GM12878 (cell line): ENCODE measurements around the gene NPVF. TPM values are rescaled to one million over a fixed set of nuclear protein-coding genes. Genes with fewer than 3 reads are reported as not detected.

ENCODE experiments used
- ATAC-seq: fragments of 200-7000 bp; cut with Tn5 transposase; 3 replicates; pipeline ENCODE4 v1.9.1; 2020; ENCODE audit warnings: mild to moderate bottlenecking, moderate library complexity
- BruUV-seq: library from RNA; stranded (reverse); fragments of 400-500 nt; replicated peaks from 2 replicates; lab custom pipeline; 2021; lab: Mats Ljungman, UMichigan
- CTCF ChIA-PET: fragments of 300-600 bp; sonication (Branson Sonifier 250); formaldehyde crosslinking; extraction: SDS; loops from one replicate; lab custom pipeline; 2021; ENCODE audit warnings: inconsistent platforms; lab: Yijun Ruan, JAX
- POLR2A ChIA-PET: fragments of 350-600 bp; formaldehyde crosslinking; extraction: SDS; loops from one replicate; lab custom pipeline; 2021; ENCODE audit warnings: inconsistent platforms; lab: Charles Lee
- RAD21 ChIA-PET: fragments of 300-600 bp; sonication (Branson Sonifier 250); formaldehyde crosslinking; loops from one replicate; lab custom pipeline; 2023; ENCODE audit warnings: antibody characterized with exemption; ENCODE audit not compliant: unreplicated experiment; lab: Charles Lee
- SMC1A ChIA-PET: fragments of 300-600 bp; sonication (Branson Sonifier 250); formaldehyde crosslinking; loops from one replicate; lab custom pipeline; 2023; ENCODE audit not compliant: unreplicated experiment, uncharacterized antibody; lab: Charles Lee
- DNase-seq: peaks from one replicate; pipeline ENCODE4 v3.0.0-alpha.2; 2011; ENCODE audit warnings: low read depth, low spot score
- FAIRE-seq: peaks from 3 replicates; lab custom pipeline; 2011; peaks lifted over from hg19 to GRCh38; lab: Jason Lieb, UNC
- H2AFZ ChIP-seq: 2 replicates; pipeline ENCODE4 v1.6.0; 2011; ENCODE audit warnings: low read depth, low read length, control low read depth; ENCODE audit not compliant: control insufficient read depth
- H3K27ac ChIP-seq: 2 replicates; pipeline ENCODE4 v1.5.1; 2011; ENCODE audit warnings: control low read depth; ENCODE audit not compliant: control insufficient read depth, insufficient read depth
- H3K27me3 ChIP-seq, 2 experiments: replicated peaks in 1 of 2; 2 replicates each; pipeline versions ENCODE4 v1.6.0 to v1.6.1; 2011; ENCODE audit warnings: low read length in 1 of 2; ENCODE audit not compliant: control insufficient read depth in 2 of 2, insufficient read depth in 2 of 2
- H3K36me3 ChIP-seq, 2 experiments: 2 replicates each; pipeline ENCODE4 v1.5.1; 2011; ENCODE audit warnings: low read length in 1 of 2; ENCODE audit not compliant: control insufficient read depth in 2 of 2, insufficient read depth in 2 of 2
- H3K4me1 ChIP-seq: 2 replicates; pipeline ENCODE4 v1.6.1; 2011; ENCODE audit warnings: mild to moderate bottlenecking, low read length, moderate library complexity, mixed read lengths; ENCODE audit not compliant: control insufficient read depth, insufficient read depth
- H3K4me2 ChIP-seq: 2 replicates; pipeline ENCODE4 v1.6.0; 2011; ENCODE audit warnings: control low read depth; ENCODE audit not compliant: control insufficient read depth, insufficient read depth
- H3K4me3 ChIP-seq: fragments of 200-600 bp; sonication (generic); 2 replicates; pipeline ENCODE4 v1.5.1; 2016
- H3K79me2 ChIP-seq: 2 replicates; pipeline ENCODE4 v1.6.0; 2011; ENCODE audit warnings: low read length; ENCODE audit not compliant: control insufficient read depth, insufficient read depth
- H3K9ac ChIP-seq: 2 replicates; pipeline ENCODE4 v1.8.0; 2011; ENCODE audit warnings: low read length, control low read depth, mixed read lengths; ENCODE audit not compliant: control insufficient read depth, insufficient read depth
- H3K9me3 ChIP-seq: replicated peaks from 3 replicates; pipeline ENCODE4 v1.5.1; 2011; ENCODE audit warnings: mild to moderate bottlenecking, low read length; ENCODE audit not compliant: control insufficient read depth, insufficient read depth
- H4K20me1 ChIP-seq: 2 replicates; pipeline ENCODE4 v1.6.0; 2011; ENCODE audit not compliant: control insufficient read depth, insufficient read depth
- BRCA1 ChIP-seq: IDR thresholded peaks from 2 replicates; pipeline ENCODE4 v1.6.1; 2011; ENCODE audit warnings: low read depth, low read length, improper control_type of control experiment
- HDAC6 ChIP-seq: fragments of 200-600 bp; sonication (generic); IDR thresholded peaks from one replicate; pipeline ENCODE4 v1.8.0; 2017; ENCODE audit warnings: antibody characterized with exemption; ENCODE audit not compliant: unreplicated experiment
- SMAD5 ChIP-seq: IDR thresholded peaks from 2 replicates; pipeline ENCODE4 v1.6.1; 2016; ENCODE audit warnings: antibody characterized with exemption, low read depth
- STAT3 ChIP-seq: IDR thresholded peaks from 2 replicates; pipeline ENCODE4 v1.6.1; 2011; ENCODE audit warnings: low read depth, low read length, improper control_type of control experiment
- TARDBP ChIP-seq: IDR thresholded peaks from 2 replicates; pipeline ENCODE4 v1.6.1; 2016; ENCODE audit warnings: borderline replicate concordance
- ZSCAN29 ChIP-seq: fragments of 450-650 bp; IDR thresholded peaks from 2 replicates; pipeline ENCODE4 v1.6.1; 2017; ENCODE audit warnings: mild to moderate bottlenecking, moderate library complexity
- in situ Hi-C: fragments of 300-500 bp; cut with MboI; formaldehyde crosslinking; loops from 9 replicates; pipeline ENCODE4 v1.14.3; 2018; ENCODE audit warnings: mixed read lengths
- intact Hi-C: fragments of 100-400 bp; cut with micrococcal nuclease; formaldehyde crosslinking; loops from one replicate; pipeline ENCODE4 v1.14.2; 2022; ENCODE audit not compliant: unreplicated experiment
- polyA plus RNA-seq, 11 experiments: library from polyadenylated mRNA; depleted of rRNA in 4 of 11; unstranded in 6 of 11; stranded (reverse) in 5 of 11; fragments of >200 nt; fragmentation: Nextera tagmentation in 4 of 11; fragmentation: Illumina TruSeq in 1 of 11; extraction: Ambion mirVana in 4 of 11; extraction: Trizol in 1 of 11; gene quantifications; 1 replicate in 1 of 11; 2 replicates in 10 of 11; pipeline versions ENCODE4 v1.2.1 to v1.2.3, GENCODE V29; 2011 to 2016; ENCODE audit warnings: inconsistent platforms in 2 of 11, missing spikeins in 2 of 11, low read depth in 1 of 11
- total RNA-seq, 4 experiments: library from RNA; depleted of rRNA in 3 of 4; stranded (reverse); fragments of >200 nt in 3 of 4; fragmentation: Illumina TruSeq in 1 of 4; extraction: Trizol in 1 of 4; gene quantifications; 2 replicates each; pipeline versions ENCODE4 v1.2.1 to v1.2.3, GENCODE V29; 2013 to 2021
- TF ChIP-seq, protein P1 (sequence below): fragments of 450-650 bp; IDR thresholded peaks from 2 replicates; pipeline ENCODE4 v1.6.1; 2017; ENCODE audit warnings: antibody characterized with exemption, mild to moderate bottlenecking, moderate library complexity

The NPVF gene
- total and polyA plus RNA-seq, 10 of the 15 experiments (the other 5 are each of a cell fraction or from before 2014, with no cell fraction given), result not detected

DNA sequence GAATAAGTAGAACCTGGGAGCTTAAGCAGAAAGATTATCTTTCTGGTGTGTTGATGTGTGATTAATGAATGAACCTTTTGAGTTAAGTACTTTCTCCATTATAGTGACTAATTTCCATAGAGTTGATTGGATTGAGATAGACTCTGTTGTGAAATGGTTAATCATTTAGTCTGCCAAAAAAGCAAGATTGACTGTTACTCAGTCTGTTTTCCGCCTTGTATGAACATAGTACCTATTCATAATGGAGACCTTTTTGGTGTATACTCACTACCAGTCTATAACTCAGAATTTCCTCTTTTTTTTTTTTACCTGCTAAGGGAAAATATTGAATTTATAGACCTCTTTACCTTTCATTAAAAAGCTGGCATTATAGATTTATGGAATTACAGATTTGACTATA is 14.4 kb upstream of the NPVF start (continued):
- TF ChIP-seq, protein P1, sequence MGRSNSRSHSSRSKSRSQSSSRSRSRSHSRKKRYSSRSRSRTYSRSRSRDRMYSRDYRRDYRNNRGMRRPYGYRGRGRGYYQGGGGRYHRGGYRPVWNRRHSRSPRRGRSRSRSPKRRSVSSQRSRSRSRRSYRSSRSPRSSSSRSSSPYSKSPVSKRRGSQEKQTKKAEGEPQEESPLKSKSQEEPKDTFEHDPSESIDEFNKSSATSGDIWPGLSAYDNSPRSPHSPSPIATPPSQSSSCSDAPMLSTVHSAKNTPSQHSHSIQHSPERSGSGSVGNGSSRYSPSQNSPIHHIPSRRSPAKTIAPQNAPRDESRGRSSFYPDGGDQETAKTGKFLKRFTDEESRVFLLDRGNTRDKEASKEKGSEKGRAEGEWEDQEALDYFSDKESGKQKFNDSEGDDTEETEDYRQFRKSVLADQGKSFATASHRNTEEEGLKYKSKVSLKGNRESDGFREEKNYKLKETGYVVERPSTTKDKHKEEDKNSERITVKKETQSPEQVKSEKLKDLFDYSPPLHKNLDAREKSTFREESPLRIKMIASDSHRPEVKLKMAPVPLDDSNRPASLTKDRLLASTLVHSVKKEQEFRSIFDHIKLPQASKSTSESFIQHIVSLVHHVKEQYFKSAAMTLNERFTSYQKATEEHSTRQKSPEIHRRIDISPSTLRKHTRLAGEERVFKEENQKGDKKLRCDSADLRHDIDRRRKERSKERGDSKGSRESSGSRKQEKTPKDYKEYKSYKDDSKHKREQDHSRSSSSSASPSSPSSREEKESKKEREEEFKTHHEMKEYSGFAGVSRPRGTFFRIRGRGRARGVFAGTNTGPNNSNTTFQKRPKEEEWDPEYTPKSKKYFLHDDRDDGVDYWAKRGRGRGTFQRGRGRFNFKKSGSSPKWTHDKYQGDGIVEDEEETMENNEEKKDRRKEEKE, result no peak
- TF ChIP-seq BRCA1, result no peak
- TF ChIP-seq TARDBP, result no peak
- no peak for TF ChIP-seq STAT3
- TF ChIP-seq, all 136 proteins: peak for 0

DNA sequence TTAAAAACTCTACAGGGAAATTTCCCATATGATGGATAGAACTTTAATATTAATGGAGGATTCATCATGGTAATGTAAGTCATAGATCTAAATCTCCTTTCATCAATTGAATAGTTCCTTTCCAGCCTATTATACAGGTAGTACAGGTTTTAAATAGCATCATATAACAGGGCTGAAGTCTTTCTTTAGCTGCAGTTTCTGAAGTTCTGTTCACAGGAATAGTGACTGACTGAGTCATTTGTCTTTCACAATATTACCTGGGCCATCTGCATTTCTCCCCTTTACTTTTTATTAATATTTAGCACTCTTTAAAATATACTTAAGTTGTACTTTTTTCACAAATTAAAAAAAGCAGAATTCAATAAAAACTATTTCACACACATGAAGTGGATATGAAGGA is 12.6 kb upstream of the NPVF start:
- no peak overlapping the region for H3K4me3 ChIP-seq
- no peak overlapping the region for H2AFZ ChIP-seq
- no peaks in the 10 kb centered on the region for H3K36me3 ChIP-seq
- in situ Hi-C loops (no loop called here), intact Hi-C loops (no loop called here)
- ChIA-PET CTCF (interaction anchor here (0.7 to 1.4 kb wide), 2 partner anchors 24 to 323 kb away, joined by 3 to 4 read pairs; no protein-coding TSS in a partner anchor), POLR2A (no interaction called here), RAD21 (no interaction called here), SMC1A (interaction anchor here (0.5 kb wide), 1 partner anchor 26 kb away, joined by 3 read pairs; no protein-coding TSS in a partner anchor)
- H3K4me2 ChIP-seq, result no peak overlapping the region
- H3K27me3 ChIP-seq, result peaks cover 2 to 9% of the 10 kb centered on the region in 2 experiments
- H3K9me3 ChIP-seq, result no peaks in the 10 kb centered on the region
- no peaks in the 10 kb centered on the region for H3K79me2 ChIP-seq
- ATAC-seq (no peak), FAIRE-seq (no peak), DNase-seq (no peak)
- H4K20me1 ChIP-seq, result no peaks in the 10 kb centered on the region
- H3K4me1 ChIP-seq, result no peaks in the 10 kb centered on the region
- BruUV-seq, result no TSS peak
- no peak for TF ChIP-seq ZSCAN29
- no peak for TF ChIP-seq HDAC6
- TF ChIP-seq SMAD5, result no peak
- H3K27ac ChIP-seq, result no peak overlapping the region
- no peak overlapping the region for H3K9ac ChIP-seq
